HG03520 (cell line): ENCODE results near the gene IKZF1.
"Not testable (repeated sequence)": the region's sequence is repeated elsewhere in the genome, so short reads cannot be mapped to it uniquely, and the experiment has no call there.

Experiments used
- ATAC-seq: cut with Tn5 transposase; IDR thresholded peaks from one replicate; pipeline ENCODE4 v1.9.1; 2021; ENCODE audit warnings: mild to moderate bottlenecking, moderate library complexity; ENCODE audit not compliant: unreplicated experiment

The IKZF1 gene

DNA sequence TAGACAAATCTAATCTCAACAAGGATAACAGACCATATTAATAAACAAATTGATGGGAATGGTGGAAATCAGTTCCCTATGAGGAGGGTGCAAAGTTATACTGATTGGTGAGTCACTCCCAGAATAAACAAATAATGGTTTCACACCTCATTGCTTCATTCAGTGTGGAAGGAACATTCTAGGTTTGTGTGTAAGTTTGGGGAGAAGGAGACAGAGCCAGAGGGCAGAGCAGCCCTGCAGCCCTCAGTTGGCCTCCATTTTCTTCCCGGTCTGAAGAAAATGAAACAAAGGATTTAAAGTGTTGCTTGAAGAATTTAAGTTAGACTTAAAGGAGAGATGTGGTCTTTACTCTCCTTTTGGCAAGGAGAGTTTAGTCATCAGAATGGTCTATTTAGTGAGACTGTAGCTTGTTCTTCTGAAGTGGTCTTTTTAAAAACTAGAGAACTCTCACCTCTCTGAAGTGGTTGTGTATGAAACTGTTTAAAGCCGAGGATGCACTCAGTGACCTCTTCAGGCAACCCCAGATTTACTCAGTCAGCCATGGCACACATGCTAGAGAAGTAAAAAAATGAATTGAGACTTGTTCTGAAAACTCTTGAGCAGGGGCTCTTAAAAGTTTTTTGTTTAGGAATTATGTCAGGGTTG lies 27.2 kb downstream of the IKZF1 start:
- ATAC-seq: peak; percentile 67

DNA sequence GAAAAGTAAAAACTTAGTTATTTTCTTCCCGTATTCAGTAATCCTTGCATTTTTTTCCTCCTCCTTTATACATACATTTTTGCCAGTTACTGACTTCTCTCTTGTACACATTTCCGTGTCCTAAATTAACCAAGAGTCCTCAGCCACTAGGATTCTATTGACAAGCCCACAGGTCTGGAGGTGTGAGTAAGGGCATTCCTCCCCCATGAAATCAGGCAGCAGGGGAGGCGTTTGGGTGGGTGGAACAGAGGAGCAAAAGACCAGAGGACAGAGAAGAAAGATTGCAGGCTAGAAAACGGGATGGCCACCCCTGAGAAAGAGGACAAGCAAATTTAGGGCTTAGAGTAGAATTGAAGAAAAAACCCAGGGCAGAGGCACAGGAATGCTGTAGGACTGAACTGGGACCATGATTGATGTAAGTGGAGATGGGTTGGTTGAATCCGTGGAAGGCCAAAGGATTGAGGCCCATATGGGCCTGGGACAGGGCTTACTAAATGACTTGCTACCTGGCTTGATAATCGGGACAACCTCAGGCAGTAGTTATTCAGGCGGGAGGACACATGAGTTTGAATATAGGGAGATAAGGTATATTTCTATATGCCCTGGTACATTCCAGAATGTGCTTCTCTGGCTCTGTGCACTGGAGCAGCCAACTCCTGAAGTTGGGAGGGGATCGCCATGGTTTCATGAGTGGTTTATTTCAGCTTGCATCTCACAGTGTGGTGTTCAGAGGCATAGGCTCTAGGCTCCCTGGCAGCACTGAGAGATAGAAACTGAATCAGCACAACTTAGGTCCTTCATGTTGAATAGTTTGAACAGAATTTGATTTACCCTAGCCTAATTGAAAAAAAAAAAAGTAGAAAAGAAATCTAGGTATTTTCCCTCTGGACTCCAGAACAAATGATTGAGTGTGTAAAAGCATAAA lies 28.0 kb downstream of the IKZF1 start:
- no peak for ATAC-seq

DNA sequence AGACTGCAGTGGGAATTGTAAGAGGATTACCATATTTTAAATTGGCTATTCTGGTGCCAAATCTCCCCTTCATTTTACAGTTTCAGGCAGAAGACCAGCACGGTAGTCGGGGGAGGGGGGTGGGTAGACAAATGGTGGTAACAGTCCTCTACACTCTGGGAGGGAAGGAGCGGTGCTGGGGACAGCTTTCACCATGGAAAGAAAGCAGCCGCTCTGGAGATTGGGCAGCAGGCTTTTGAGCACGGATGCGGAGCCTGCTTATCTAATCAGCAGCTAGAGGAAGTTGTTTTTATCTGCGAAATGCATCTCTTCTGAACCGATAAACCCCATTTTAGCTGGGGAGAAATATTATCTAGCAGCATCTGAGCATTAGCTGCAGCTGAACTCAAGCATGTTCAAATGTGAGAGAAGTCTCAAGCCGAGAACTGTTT lies 28.7 kb downstream of the IKZF1 start:
- no peak for ATAC-seq

DNA sequence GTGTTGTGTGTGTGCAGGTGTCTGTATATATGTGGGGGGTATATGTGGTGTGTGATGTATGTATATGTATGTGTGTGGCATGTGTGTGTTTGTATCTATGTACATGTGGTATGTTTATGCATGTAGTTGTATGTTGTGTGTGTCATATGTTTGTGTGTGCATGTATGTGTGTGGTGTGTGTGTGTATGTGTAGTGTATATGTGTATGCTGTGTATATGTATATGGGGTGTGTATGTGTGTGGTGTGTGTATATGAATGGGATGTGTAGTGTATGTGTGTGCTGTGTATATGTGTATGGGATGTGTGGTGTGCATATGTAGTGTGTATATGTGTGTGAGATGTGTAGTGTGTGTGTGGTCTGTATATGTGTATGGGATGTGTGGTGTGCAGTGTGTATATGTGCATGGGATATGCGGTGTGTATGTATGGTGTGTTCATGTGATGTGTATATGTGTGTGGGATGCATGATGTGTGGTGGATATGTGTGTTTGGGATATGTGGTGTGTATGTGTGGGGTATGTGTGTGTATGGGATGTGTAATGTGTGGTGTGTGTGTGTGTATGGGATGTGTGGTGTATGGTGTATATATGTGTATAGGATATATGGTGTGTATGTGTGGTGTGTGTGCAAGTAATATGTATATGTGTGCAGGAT lies 30.0 kb downstream of the IKZF1 start:
- no peak for ATAC-seq

DNA sequence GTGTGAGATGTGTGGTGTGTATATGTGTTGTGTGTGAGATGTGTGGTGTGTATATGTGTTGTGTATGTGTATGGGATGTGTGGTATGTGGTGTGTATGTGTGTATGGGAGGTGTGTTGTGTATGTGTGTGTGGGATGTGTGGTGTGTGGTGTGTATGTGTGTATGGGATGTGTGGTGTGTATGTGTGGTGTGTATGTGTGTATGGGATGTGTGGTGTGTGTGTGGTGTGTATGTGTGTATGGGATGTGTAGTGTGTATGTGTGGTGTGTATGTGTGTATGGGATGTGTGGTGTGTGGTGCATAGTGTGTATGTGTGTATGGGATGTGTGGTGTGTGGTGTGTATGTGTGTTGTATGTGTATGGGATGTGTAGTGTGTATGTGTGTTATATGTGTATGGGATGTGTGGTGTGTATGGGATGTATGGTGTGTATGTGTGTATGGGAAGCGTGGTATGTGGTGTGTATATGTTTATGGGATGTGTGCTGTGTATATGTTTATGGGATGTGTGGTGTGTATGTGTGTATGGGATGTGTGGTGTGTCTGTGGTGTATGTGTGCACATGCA lies 30.8 kb downstream of the IKZF1 start:
- no peak for ATAC-seq

DNA sequence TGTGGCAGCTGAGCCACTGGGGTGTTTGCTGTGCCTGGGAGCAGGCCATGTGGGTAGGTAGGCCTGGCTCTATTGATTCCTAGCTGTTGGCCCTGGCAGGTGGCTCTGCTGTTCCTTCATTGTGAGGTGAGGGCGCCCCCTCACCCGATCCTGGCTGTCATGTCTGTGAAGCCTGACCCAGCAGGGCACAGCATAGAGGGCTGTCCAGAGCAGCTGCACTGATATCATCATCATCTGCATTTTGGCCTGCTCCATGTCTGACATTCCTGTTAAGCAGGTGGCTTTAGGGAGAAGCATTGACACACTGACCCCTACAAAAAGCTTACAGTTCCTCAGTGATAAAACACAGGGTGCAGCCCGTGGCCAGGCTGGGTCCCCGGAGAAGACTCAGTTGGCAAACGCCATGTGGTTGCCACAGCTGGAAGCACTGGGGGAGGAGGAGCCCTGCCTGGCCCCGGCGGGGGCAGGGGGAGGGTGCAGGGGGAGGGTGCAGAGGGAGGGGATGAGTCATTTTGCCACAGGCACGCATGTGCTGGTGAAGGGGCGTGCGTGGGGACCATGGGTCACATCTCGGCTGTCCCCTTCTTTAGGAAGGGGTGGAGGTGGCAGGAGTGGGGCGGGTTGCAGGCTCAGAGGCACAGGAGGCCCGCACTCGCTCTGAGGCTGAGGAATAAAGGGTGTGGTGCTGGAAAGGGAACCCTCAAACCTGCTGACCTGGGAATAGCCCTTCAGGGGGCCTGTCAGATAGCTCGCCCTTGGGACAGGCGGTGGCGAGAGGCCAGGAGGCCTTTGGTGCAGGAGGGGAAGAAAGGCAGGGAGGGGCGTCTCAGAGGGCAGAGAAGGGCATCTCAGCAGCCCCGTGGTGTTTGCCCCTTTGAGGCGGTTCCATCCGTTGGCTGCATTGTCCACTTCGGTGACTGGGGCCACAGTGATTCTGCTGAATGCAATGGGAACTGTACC lies 31.6 kb downstream of the IKZF1 start:
- no peak for ATAC-seq

DNA sequence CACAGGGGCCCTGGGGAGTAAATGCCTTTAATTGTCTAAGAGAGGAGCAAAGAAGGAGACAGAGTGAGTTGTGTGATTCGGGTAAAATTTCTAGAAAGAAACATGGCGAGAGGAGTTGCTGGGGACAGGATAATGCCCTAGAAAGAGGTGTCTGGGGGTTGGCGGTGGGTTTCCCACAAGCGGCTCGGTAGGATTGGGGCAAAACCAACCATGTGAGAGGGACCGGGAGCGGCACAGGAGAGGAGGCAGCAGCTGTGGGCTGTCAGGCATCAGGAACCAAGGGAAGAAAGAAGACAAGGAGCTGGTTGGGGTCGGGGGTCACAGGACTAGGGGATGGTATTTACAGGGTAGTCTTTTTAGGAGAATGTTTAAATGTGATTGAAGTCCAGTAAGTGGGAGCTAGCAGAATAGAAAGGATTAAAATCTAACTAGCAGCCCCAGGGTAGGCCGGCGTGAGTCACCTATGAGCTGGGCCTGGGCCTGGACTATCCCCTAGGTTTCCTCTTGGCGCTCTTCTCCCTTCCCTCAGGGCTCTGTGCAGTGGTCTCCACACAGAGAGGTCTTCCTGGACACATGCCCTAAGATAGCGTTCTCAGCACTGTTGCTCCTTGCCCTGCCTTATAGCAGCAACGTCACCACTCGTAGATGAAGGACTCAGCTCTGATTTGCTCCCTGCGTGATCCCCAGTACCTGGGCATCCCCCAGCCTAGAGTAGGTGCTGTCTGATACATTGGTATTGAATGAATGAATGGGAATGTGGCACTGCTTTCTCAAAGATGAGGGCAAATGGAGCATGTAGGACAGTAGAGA lies 32.6 kb downstream of the IKZF1 start:
- no peak for ATAC-seq

DNA sequence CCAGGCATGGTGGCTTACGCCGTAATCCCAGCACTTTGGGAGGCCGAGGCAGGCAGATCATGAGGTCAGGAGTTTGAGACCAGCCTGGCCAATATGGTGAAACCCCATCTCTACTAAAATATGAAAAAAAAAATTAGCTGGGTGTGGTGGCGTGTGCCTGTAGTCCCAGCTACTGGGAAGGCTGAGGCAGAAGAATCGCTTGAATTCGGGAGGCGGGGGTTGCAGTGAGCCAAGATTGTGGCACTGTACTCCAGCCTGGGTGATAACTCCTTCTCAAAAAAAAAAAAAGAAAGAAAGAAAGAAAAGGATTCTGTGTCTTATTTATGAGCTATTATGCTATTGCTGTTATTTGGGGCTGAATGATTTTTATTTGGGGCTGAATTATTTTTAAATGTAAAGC lies 35.0 kb downstream of the IKZF1 start:
- ATAC-seq: not testable (repeated sequence)

DNA sequence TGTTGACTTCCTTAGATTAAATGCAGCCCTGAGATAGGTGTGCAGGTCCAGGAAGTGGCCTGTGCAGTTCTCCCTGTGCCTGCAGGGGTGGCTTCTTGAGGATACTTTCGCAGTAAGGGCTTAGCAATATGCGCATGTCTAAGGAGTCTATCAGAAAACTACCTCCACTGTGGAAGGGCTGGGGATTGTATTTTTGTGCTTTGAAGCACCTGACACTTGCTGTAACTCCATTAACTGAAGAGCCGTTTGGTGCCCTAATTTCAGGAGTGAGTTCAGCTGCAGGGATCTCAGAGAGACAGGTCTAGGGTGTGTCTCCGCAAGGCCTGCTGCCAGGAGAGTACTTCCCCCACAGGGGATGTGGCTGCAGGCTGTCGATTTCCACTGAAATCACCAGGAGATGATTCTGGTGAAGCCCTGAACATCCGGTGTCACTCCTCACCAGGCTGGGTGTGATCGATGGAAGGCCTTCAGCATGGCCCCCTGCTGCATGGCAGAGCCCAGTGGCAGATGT lies 35.5 kb downstream of the IKZF1 start:
- no peak for ATAC-seq

DNA sequence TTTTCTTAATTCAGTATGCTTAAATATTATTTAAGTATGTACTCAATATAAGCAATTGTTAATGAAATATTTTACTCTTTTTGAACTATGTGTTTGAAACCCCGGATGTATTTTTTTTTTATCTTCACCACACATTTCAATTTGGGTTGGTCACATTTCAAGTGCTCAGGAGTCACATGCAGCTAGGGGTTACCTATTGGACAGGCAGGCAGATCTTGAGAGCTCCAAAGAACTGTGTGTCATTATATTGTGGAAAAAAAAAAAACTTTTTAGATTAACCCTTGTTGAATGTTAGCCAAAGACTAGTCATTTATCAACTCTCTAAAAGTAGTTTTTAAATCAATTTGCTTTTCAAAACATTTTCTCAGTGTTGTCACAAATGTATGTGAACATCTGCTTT lies 37.2 kb downstream of the IKZF1 start:
- ATAC-seq: no peak

DNA sequence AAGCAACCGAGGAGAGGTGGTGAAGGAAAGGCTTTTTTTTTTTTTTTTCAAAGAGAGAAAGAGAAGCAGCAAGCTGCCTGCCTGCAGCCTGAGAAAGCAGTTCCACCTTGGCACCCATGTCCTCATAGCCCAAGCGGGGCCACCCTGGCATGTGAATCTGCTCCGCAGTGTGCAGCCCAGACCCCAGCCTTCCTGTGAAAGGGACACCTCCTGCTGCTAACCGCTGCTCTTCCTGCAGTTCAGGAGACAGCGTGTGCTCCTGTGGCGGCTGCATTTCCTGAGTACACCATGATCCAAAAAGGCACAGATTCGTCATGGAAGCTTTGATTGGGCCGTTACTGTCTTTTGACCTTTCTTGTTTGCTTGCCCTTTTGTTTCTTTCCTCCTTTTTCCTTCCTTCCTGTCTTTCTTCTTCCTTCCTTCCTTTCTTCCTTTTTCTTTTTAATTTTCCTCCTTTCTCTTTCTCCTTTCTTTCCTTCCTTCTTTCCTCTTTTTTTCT lies 38.1 kb downstream of the IKZF1 start:
- ATAC-seq: no peak

DNA sequence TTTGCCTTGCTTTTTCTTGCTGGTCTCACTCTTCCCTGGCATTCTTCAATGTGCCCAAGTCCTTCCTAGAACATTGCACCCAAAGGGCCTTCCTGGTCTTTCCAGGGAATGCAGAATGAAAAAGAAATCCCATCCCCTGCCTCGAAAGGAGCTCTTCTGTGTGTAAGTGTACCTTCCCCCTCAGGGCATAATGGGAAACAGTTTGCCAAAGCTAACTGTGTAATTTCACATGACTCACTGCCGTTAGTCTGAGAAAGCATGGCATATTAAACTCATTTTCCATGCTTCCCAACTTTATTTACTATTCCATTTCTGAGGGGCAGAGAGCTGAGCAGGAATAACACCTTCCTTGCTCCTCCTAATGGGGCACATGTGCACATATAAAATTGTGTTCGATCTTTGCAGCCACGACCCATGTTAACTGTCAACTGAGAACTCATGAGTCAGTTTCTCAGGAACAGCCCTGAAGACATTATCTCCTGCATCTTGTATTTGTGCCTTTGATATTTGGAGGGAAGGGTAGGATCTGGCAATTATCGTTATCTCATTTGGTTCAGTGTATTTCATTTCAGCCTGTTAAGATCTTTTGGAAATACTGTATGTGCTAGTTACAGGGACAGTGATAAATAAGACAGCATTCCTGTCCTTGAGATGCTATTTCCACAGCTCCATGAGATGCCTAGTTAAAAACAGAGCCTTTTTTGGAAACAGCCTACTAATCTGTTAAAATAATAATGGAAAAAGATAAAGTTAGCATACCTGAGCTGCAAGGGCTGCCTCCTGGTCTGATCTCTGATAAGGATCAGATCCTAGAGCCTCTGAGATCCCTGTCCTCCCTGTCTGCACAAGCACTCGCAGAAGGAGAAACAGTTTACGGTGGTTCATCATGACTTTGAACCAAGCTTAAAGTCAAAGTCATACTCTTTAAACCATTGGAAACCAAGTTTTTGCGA lies 42.3 kb downstream of the IKZF1 start:
- no peak for ATAC-seq

DNA sequence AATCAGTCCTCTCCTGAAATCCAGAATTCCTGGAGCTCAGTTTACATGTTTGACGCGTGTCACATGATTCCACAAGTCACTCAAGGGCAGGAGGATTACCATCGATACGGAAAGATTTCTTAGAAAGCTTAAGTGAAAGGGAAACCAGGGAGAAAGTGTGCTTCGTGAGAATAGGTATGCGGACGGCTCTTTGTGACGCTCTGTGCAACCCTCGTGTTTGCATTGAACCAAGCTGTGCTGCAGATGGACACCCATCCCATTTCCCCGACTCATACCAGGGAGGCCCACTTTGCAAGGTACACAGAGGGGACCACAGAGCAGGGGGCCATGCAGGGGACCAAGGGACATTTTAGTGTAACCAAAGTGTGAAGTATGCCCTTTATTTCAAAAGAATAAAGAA lies 43.2 kb downstream of the IKZF1 start:
- ATAC-seq: no peak

DNA sequence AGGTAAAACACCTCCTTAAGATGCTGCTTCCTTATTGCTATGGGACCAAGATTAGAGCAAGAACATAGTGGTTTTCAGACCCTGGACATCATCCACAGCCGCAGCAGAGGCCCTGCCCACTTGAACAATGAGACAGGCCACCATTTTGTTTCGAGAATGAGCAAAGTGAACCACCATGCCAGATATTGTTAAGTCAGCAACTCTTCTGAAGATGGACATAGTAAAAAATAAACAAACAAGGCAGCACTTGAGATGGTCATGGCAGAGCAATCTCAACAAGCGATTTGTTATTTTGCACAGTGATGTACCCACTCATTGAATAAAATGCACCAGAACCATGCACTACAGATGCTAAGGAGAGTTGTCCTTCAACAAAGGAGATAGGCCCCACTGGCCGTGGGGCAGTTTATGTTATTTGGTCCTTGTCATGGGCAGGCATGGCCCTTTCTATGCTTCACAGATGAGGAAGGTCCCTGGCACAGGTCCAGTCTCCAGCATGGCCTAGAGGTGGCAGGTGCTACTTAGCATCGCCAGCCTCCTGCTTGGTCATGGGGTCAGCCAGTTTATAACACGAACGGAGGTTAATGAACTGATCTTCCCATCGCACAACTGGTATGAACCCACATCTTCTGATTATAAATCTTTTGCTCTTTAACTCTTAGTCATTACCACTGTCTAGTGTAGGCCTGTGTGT lies 44.1 kb downstream of the IKZF1 start:
- no peak for ATAC-seq

DNA sequence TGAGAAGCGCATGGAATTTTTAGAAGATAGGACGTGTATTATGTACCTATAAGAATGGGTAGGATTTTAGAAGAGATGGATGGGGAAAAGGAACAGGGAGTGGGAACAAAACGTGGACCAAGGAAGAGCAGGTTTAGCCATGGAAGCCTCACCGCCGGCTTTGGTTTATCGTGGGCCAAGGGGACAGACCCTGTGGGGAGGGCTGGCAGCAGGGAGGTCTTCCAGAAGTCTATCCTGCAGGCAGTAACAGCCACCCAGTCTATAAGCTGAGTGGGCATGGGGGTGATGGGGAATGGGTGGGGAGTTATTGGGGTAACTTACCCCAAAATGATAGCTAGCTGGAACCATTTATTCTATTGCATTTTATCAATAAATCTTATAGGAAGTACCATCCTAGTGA lies 44.9 kb downstream of the IKZF1 start:
- ATAC-seq: no peak

DNA sequence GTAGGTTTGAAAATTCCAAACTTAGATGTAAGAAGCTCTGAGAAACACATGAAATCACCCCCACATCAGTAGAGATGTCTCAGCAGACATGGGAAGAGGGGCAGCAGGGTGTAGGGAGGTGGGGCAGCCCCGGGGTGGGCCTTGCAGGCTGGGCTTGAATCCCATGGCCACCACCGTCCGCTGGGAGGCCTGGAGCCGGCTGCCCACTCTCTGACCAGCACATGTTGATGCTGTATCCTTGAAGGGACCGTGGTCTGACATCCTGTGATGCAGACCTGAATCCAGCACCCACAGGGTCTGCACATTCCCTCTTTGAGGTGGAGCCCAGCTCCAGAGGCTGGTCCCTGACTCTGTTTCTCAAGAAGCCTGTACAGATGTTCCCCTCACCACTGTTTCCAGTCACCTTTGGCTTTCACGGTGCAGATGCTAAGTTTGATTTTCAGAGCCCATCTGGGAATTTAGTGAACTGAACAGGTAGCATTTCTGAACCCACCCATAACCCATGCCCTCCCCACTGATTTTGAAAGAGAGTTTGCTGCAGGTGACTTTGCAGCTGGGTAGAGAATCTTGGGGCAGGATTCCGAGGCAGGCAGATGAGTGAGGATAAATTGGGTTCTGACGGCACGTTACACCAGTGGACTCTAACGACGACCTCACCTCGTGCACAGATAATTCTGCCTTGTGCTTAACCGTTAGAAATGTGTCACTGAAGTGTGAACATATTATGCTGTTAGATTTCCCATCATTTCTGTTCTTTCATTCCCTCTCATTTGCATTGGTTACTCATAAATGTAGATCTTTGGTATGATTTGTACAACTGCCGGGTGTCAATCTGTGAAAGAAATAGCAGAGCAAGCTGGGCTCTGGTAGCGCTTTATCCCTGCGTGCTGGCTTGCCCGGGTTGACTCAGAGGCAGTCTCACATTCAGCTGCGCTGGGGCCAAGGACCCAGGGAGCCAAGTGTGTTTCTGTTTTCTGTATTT lies 45.7 kb downstream of the IKZF1 start:
- ATAC-seq: peak; percentile 74
